NT2/D1 (cell line): ENCODE data around the gene DEDD2.

Source experiments
- DNase-seq: peaks from one replicate; pipeline ENCODE4 v3.0.0-alpha.2; 2011; ENCODE audit warnings: low read depth, low spot score
- H3K27me3 ChIP-seq: 2 replicates; pipeline ENCODE4 v1.6.0; 2011; ENCODE audit warnings: mild to moderate bottlenecking; ENCODE audit not compliant: insufficient read length, insufficient read depth
- H3K36me3 ChIP-seq: 2 replicates; pipeline ENCODE4 v1.6.1; 2011; ENCODE audit warnings: mild to moderate bottlenecking, low read length, mixed read lengths; ENCODE audit not compliant: insufficient read depth, insufficient read length
- H3K4me1 ChIP-seq: 2 replicates; pipeline ENCODE4 v1.5.1; 2011; ENCODE audit not compliant: insufficient read depth, insufficient read length
- H3K4me3 ChIP-seq: 2 replicates; pipeline ENCODE4 v1.5.1; 2011; ENCODE audit warnings: low read depth; ENCODE audit not compliant: insufficient read length
- H3K9ac ChIP-seq: 2 replicates; pipeline ENCODE4 v1.6.0; 2011; ENCODE audit warnings: low read depth; ENCODE audit not compliant: insufficient read length
- H3K9me3 ChIP-seq: 2 replicates; pipeline ENCODE4 v1.5.1; 2011; ENCODE audit warnings: mild to moderate bottlenecking, low read length; ENCODE audit not compliant: insufficient read depth
- SUZ12 ChIP-seq: IDR thresholded peaks from 2 replicates; pipeline ENCODE4 v1.6.1; 2011; ENCODE audit not compliant: insufficient read length, insufficient read depth; ENCODE audit errors: extremely low read depth
- YY1 ChIP-seq: IDR thresholded peaks from 2 replicates; pipeline ENCODE4 v1.6.1; 2011; ENCODE audit not compliant: insufficient read length, insufficient read depth
- ZNF274 ChIP-seq: IDR thresholded peaks from 2 replicates; pipeline ENCODE4 v1.6.1; 2011; ENCODE audit warnings: mild to moderate bottlenecking, low read depth, low read length

Gene DEDD2

GRCh38 chr19:42156571-42156970, 60.9 kb downstream of the DEDD2 start:
- Histone ChIP-seq H3K4me3 (no peak overlapping the region), H3K9me3 (no peaks in the 10 kb centered on the region), H3K36me3 (no peaks in the 10 kb centered on the region), H3K4me1 (peaks cover 4% of the 10 kb centered on the region), H3K9ac (no peak overlapping the region), H3K27me3 (peaks cover 37% of the 10 kb centered on the region)
- TF ChIP-seq YY1: no peak
- TF ChIP-seq SUZ12: no peak
- no peak for DNase-seq

- peaks cover 29% of the 10 kb centered on the region for H3K27me3 ChIP-seq
- H3K9ac ChIP-seq: no peak overlapping the region
- H3K36me3 ChIP-seq: no peaks in the 10 kb centered on the region
- no peak overlapping the region for H3K4me3 ChIP-seq
- no peak for DNase-seq
- peaks cover 8% of the 10 kb centered on the region for H3K4me1 ChIP-seq
- H3K9me3 ChIP-seq: no peaks in the 10 kb centered on the region
- TF ChIP-seq SUZ12 (no peak), YY1 (no peak), ZNF274 (no peak)
Measured at GRCh38 chr19:42155796-42156195, 61.7 kb downstream of the DEDD2 start.

- H3K4me1 ChIP-seq: peaks cover 10% of the 10 kb centered on the region
- no peak for DNase-seq
- peaks cover 21% of the 10 kb centered on the region for H3K27me3 ChIP-seq
- no peaks in the 10 kb centered on the region for H3K36me3 ChIP-seq
- TF ChIP-seq ZNF274 (no peak), SUZ12 (no peak), YY1 (no peak)
- no peak overlapping the region for H3K9ac ChIP-seq
- H3K4me3 ChIP-seq: no peak overlapping the region
- H3K9me3 ChIP-seq: no peaks in the 10 kb centered on the region
Measured at GRCh38 chr19:42154471-42155323, 62.8 kb downstream of the DEDD2 start.

- TF ChIP-seq ZNF274 (no peak), YY1 (no peak), SUZ12 (no peak)
- Histone ChIP-seq H3K9ac (no peak overlapping the region), H3K4me3 (no peak overlapping the region), H3K27me3 (peaks cover 13% of the 10 kb centered on the region), H3K4me1 (peaks cover 10% of the 10 kb centered on the region), H3K36me3 (no peaks in the 10 kb centered on the region), H3K9me3 (no peaks in the 10 kb centered on the region)
- DNase-seq: no peak
Measured at GRCh38 chr19:42153672-42154433, 63.6 kb downstream of the DEDD2 start.

- no peak overlapping the region for H3K9ac ChIP-seq
- peaks cover 10% of the 10 kb centered on the region for H3K4me1 ChIP-seq
- DNase-seq: no peak
- no peaks in the 10 kb centered on the region for H3K9me3 ChIP-seq
- peaks cover 13% of the 10 kb centered on the region for H3K27me3 ChIP-seq
- H3K36me3 ChIP-seq: no peaks in the 10 kb centered on the region
- H3K4me3 ChIP-seq: no peak overlapping the region
- no peak for TF ChIP-seq YY1
- TF ChIP-seq ZNF274: no peak
- no peak for TF ChIP-seq SUZ12
Measured at GRCh38 chr19:42152910-42153671, 64.4 kb downstream of the DEDD2 start.

- Histone ChIP-seq H3K4me1 (peaks cover 10% of the 10 kb centered on the region), H3K9me3 (no peaks in the 10 kb centered on the region), H3K27me3 (peaks cover 23% of the 10 kb centered on the region), H3K36me3 (no peaks in the 10 kb centered on the region), H3K9ac (no peak overlapping the region), H3K4me3 (no peak overlapping the region)
- no peak for TF ChIP-seq YY1
- TF ChIP-seq ZNF274: no peak
- no peak for TF ChIP-seq SUZ12
- DNase-seq: no peak
Measured at GRCh38 chr19:42151782-42152684, 65.4 kb downstream of the DEDD2 start.
